ENCODE results near the gene RAB3C. TPM values are rescaled to one million over a fixed set of nuclear protein-coding genes. Genes with fewer than 3 reads are reported as not detected.

Gene RAB3C
- total RNA-seq, 6 donors from 2014 or later: 0.09 to 1.1 (median 0.87) TPM; not detected in 2

DNA sequence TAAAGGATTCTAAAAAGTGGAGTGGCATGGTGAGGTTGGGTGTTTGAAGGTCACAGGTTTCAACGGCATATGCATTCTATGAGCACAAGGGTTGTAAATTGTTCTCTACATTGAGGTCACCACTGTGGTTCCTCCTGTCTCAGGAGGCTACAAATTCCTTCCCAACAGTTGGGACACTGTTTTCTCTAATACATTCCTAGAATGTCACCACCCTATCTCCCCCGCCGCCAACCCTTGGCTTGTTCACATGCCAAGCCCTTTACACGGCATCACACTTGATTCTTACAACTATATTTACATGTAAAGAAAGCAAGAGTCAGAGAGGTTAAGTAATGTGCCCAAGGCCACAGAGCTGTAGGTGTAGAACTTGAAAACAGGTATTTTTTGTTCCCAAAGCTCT lies 315.1 kb downstream of the RAB3C start:
- H3K4me1 ChIP-seq: no peaks in the 10 kb centered on the region
- no peak overlapping the region for H3K27ac ChIP-seq
- H3K4me3 ChIP-seq: no peak overlapping the region
- TF ChIP-seq EP300 (IDR thresholded peaks at IDR 0.05) (no peak), POLR2AphosphoS5 (IDR thresholded peaks at IDR 0.05) (no peak), POLR2A (IDR thresholded peaks at IDR 0.05) (no peak)
- TF ChIP-seq, protein P1, sequence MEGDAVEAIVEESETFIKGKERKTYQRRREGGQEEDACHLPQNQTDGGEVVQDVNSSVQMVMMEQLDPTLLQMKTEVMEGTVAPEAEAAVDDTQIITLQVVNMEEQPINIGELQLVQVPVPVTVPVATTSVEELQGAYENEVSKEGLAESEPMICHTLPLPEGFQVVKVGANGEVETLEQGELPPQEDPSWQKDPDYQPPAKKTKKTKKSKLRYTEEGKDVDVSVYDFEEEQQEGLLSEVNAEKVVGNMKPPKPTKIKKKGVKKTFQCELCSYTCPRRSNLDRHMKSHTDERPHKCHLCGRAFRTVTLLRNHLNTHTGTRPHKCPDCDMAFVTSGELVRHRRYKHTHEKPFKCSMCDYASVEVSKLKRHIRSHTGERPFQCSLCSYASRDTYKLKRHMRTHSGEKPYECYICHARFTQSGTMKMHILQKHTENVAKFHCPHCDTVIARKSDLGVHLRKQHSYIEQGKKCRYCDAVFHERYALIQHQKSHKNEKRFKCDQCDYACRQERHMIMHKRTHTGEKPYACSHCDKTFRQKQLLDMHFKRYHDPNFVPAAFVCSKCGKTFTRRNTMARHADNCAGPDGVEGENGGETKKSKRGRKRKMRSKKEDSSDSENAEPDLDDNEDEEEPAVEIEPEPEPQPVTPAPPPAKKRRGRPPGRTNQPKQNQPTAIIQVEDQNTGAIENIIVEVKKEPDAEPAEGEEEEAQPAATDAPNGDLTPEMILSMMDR (IDR thresholded peaks at IDR 0.05): no peak
- H3K36me3 ChIP-seq: no peaks in the 10 kb centered on the region
- no peaks in the 10 kb centered on the region for H3K9me3 ChIP-seq
- 77 to 81% methylated on average over 4 of the region's 4 CpGs for WGBS, 2 donors
- no peak for ATAC-seq (ENCODE audit: low FRiP score in 2 of 2)
- no peaks in the 10 kb centered on the region for H3K27me3 ChIP-seq
- DNase-seq: no peak

- no peaks in the 10 kb centered on the region for H3K36me3 ChIP-seq
- H3K27me3 ChIP-seq: no peaks in the 10 kb centered on the region
- TF ChIP-seq POLR2AphosphoS5 (IDR thresholded peaks at IDR 0.05): no peak
- no peak for TF ChIP-seq POLR2A (IDR thresholded peaks at IDR 0.05)
- TF ChIP-seq, protein P1 (IDR thresholded peaks at IDR 0.05): no peak
- TF ChIP-seq EP300 (IDR thresholded peaks at IDR 0.05): no peak
- no peaks in the 10 kb centered on the region for H3K4me1 ChIP-seq
- H3K27ac ChIP-seq: no peak overlapping the region
- no peaks in the 10 kb centered on the region for H3K9me3 ChIP-seq
- ATAC-seq (ENCODE audit: low FRiP score in 2 of 2) (no peak), DNase-seq (no peak)
- H3K4me3 ChIP-seq: no peak overlapping the region
These were observed 315.7 kb downstream of the RAB3C start for GRCh38 chr5:58898538-58898937.

- Histone ChIP-seq H3K9me3 (no peaks in the 10 kb centered on the region), H3K4me1 (no peaks in the 10 kb centered on the region), H3K36me3 (no peaks in the 10 kb centered on the region), H3K27ac (no peak overlapping the region), H3K27me3 (no peaks in the 10 kb centered on the region), H3K4me3 (no peak overlapping the region)
- no peak for DNase-seq
- no peak for ATAC-seq (ENCODE audit: low FRiP score in 2 of 2)
- no peak for TF ChIP-seq POLR2A (IDR thresholded peaks at IDR 0.05)
- no peak for TF ChIP-seq EP300 (IDR thresholded peaks at IDR 0.05)
- no peak for TF ChIP-seq POLR2AphosphoS5 (IDR thresholded peaks at IDR 0.05)
- WGBS, 2 donors: 90 to 92% methylated on average over 11 of the region's 11 CpGs
These were observed 318.4 kb downstream of the RAB3C start for GRCh38 chr5:58901271-58901670.

DNA sequence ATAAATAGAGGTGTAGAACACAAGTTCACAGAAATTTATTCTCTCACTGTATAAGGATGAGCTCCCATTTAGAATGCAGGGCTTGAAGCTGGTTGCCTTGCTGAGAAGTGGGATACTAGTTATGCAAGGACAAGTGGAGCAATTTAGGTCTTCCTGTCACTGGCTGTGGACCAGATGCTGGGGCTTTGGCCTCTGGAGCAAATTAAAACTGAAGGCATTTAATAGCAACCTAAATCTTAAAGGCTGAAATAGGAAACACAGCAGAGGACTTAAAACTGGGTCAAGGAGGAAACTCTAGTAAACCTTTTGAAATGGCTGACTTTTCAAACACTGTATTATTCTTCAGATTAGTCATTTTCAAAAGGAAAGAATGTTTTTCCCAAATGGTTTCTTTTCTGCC lies 319.4 kb downstream of the RAB3C start:
- ATAC-seq (ENCODE audit: low FRiP score in 2 of 2): no peak
- H3K4me1 ChIP-seq: no peaks in the 10 kb centered on the region
- H3K4me3 ChIP-seq: no peak overlapping the region
- no peak overlapping the region for H3K27ac ChIP-seq
- no peaks in the 10 kb centered on the region for H3K27me3 ChIP-seq
- H3K36me3 ChIP-seq: no peaks in the 10 kb centered on the region
- DNase-seq: no peak
- H3K9me3 ChIP-seq: no peaks in the 10 kb centered on the region
- TF ChIP-seq POLR2AphosphoS5 (IDR thresholded peaks at IDR 0.05): no peak
- TF ChIP-seq, protein P1 (IDR thresholded peaks at IDR 0.05): no peak
- no peak for TF ChIP-seq POLR2A (IDR thresholded peaks at IDR 0.05)
- TF ChIP-seq EP300 (IDR thresholded peaks at IDR 0.05): no peak

DNA sequence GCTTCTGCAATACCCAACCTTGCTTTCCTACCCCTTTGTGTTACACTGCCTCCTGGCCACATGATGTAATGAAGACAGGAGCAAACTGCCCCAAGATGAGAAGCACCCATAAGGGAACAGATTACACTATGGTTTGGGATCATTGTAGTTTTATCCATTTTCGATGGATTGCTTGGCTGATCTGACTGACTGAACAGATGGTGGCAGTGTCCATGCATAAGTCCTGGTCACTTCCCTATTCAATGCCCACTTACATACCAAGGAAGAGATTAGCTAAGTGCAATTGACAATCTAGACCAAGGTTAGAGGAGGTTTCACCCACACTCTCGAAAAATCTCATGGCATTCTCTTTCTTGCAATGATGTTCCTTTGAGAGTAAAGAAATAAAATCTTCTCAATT lies 319.9 kb downstream of the RAB3C start:
- ATAC-seq (ENCODE audit: low FRiP score in 2 of 2) (no peak), DNase-seq (no peak)
- Histone ChIP-seq H3K4me3 (no peak overlapping the region), H3K9me3 (no peaks in the 10 kb centered on the region), H3K27me3 (no peaks in the 10 kb centered on the region), H3K36me3 (no peaks in the 10 kb centered on the region), H3K4me1 (no peaks in the 10 kb centered on the region), H3K27ac (no peak overlapping the region)
- WGBS, 2 donors: 72 to 77% methylated on average over 2 of the region's 2 CpGs
- TF ChIP-seq EP300 (IDR thresholded peaks at IDR 0.05): no peak
- TF ChIP-seq POLR2A (IDR thresholded peaks at IDR 0.05): no peak
- TF ChIP-seq POLR2AphosphoS5 (IDR thresholded peaks at IDR 0.05): no peak
- TF ChIP-seq, protein P1 (IDR thresholded peaks at IDR 0.05): no peak
